HG03378 (cell line): ENCODE results near the gene MED26.

Experiments
- ATAC-seq: cut with Tn5 transposase; IDR thresholded peaks from one replicate; pipeline ENCODE4 v1.9.1; 2021; ENCODE audit warnings: mild to moderate bottlenecking, moderate library complexity; ENCODE audit not compliant: unreplicated experiment

MED26 gene

GRCh38 chr19:16591803-16592556 lies 36.0 kb downstream of the MED26 start:
- ATAC-seq: no peak

- no peak for ATAC-seq
These were observed 36.9 kb downstream of the MED26 start for GRCh38 chr19:16590876-16591802.

- ATAC-seq: no peak
These were observed 38.1 kb downstream of the MED26 start for GRCh38 chr19:16589917-16590316.

GRCh38 chr19:16588824-16589577 lies 39.0 kb downstream of the MED26 start:
- peak; percentile 8 for ATAC-seq

- ATAC-seq: peak; percentile 38
These were observed 39.9 kb downstream of the MED26 start for GRCh38 chr19:16587833-16588823.

GRCh38 chr19:16586991-16587832 lies 40.8 kb downstream of the MED26 start:
- ATAC-seq: no peak

- ATAC-seq: no peak
These were observed 41.5 kb downstream of the MED26 start for GRCh38 chr19:16586477-16586871.

GRCh38 chr19:16585808-16586476 lies 42.1 kb downstream of the MED26 start:
- peak; percentile 30 for ATAC-seq

GRCh38 chr19:16585094-16585801 lies 42.8 kb downstream of the MED26 start:
- ATAC-seq: no peak

GRCh38 chr19:16584248-16585093 lies 43.5 kb downstream of the MED26 start:
- peak; percentile 38 for ATAC-seq

GRCh38 chr19:16582486-16583261 lies 45.3 kb downstream of the MED26 start:
- ATAC-seq: no peak

- ATAC-seq: no peak
These were observed 46.0 kb downstream of the MED26 start for GRCh38 chr19:16581971-16582343.

GRCh38 chr19:16581145-16581970 lies 46.6 kb downstream of the MED26 start:
- ATAC-seq: no peak

- ATAC-seq: no peak
These were observed 48.6 kb downstream of the MED26 start for GRCh38 chr19:16579381-16579780.

GRCh38 chr19:16577531-16577985 lies 50.4 kb downstream of the MED26 start:
- ATAC-seq: no peak
